SK-N-SH (cell line): ENCODE results near the gene CSTPP1.
A peak's percentile ranks its signal among the peaks of the same experiment; 100 is the strongest.

ENCODE experiments used
- FOSL2 ChIP-seq: IDR thresholded peaks from 2 replicates; pipeline ENCODE4 v1.4.0; 2012; ENCODE audit warnings: low read depth, mild to moderate bottlenecking, moderate library complexity, borderline replicate concordance
- POLR2AphosphoS5 ChIP-seq: IDR thresholded peaks from 2 replicates; pipeline ENCODE4 v1.6.1; 2012; ENCODE audit warnings: low read depth, low read length
- RAD21 ChIP-seq: IDR thresholded peaks from 2 replicates; pipeline ENCODE4 v1.6.1; 2012; ENCODE audit warnings: mild to moderate bottlenecking, low read length
- TF ChIP-seq, protein P1 (sequence below): IDR thresholded peaks from 2 replicates; pipeline ENCODE4 v1.4.0; 2012; ENCODE audit warnings: low read depth, borderline replicate concordance
- TF ChIP-seq, protein P2 (sequence below): IDR thresholded peaks from 2 replicates; pipeline ENCODE4 v1.4.0; 2012; ENCODE audit warnings: low read depth
- TF ChIP-seq, protein P3 (sequence below): fragments of 200-600 bp; sonication (generic); IDR thresholded peaks from 2 replicates; pipeline ENCODE4 v1.6.1; 2017; ENCODE audit warnings: antibody characterized with exemption, mild to moderate bottlenecking, moderate library complexity
- TF ChIP-seq, protein P4 (sequence below): IDR thresholded peaks from 2 replicates; pipeline ENCODE4 v1.4.0; 2012; ENCODE audit warnings: low read depth, borderline replicate concordance
- TF ChIP-seq, protein P5 (sequence below): IDR thresholded peaks from 2 replicates; pipeline ENCODE4 v1.6.1; 2012; ENCODE audit warnings: mild to moderate bottlenecking, low read depth, low read length, moderate library complexity

DNA sequence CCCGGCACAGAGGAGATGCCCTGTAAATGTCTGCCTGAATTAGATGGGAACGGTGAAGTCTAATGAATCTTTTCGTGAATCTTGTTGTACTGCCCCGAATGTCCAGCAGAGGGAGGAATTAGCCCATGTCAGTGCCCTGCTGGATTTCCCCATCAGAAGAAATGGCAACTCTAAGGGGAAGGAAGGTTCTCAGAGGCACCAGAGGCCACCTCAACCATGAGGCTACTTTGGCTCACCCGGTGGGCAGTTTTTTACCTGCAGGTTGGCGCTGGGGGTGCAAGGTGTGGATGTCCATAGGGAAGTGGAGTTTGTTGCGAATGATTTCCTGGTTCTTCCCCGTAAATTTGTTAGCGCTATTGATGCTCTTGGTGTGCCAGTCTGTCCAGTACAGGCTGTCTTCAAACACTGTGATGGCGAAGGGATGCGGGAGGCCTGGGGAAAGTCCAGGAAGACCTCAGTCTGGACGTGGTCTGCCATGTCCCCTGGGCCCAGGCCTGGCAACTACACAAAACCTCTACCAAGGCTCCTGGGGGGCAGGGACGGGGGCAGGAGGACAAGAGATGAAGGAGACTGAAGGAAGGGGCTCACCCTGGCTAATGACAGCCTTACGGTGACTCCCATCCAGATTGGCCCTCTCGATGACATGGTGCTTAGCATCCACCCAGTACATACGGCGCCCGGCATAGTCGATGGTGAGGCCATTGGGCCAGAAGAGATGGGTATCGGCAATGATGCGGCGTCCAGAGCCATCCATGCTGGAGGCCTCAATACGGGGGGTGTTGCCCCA is 46.7 kb upstream of the CSTPP1 start:
- TF ChIP-seq, protein P1, sequence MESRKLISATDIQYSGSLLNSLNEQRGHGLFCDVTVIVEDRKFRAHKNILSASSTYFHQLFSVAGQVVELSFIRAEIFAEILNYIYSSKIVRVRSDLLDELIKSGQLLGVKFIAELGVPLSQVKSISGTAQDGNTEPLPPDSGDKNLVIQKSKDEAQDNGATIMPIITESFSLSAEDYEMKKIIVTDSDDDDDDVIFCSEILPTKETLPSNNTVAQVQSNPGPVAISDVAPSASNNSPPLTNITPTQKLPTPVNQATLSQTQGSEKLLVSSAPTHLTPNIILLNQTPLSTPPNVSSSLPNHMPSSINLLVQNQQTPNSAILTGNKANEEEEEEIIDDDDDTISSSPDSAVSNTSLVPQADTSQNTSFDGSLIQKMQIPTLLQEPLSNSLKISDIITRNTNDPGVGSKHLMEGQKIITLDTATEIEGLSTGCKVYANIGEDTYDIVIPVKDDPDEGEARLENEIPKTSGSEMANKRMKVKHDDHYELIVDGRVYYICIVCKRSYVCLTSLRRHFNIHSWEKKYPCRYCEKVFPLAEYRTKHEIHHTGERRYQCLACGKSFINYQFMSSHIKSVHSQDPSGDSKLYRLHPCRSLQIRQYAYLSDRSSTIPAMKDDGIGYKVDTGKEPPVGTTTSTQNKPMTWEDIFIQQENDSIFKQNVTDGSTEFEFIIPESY = no peak
- TF ChIP-seq, protein P2, sequence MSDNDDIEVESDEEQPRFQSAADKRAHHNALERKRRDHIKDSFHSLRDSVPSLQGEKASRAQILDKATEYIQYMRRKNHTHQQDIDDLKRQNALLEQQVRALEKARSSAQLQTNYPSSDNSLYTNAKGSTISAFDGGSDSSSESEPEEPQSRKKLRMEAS = no peak
- TF ChIP-seq, protein P3, sequence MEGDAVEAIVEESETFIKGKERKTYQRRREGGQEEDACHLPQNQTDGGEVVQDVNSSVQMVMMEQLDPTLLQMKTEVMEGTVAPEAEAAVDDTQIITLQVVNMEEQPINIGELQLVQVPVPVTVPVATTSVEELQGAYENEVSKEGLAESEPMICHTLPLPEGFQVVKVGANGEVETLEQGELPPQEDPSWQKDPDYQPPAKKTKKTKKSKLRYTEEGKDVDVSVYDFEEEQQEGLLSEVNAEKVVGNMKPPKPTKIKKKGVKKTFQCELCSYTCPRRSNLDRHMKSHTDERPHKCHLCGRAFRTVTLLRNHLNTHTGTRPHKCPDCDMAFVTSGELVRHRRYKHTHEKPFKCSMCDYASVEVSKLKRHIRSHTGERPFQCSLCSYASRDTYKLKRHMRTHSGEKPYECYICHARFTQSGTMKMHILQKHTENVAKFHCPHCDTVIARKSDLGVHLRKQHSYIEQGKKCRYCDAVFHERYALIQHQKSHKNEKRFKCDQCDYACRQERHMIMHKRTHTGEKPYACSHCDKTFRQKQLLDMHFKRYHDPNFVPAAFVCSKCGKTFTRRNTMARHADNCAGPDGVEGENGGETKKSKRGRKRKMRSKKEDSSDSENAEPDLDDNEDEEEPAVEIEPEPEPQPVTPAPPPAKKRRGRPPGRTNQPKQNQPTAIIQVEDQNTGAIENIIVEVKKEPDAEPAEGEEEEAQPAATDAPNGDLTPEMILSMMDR = peak; percentile 86
- TF ChIP-seq RAD21 (peak; percentile 99), FOSL2 (no peak), POLR2AphosphoS5 (no peak)
- TF ChIP-seq, protein P4, sequence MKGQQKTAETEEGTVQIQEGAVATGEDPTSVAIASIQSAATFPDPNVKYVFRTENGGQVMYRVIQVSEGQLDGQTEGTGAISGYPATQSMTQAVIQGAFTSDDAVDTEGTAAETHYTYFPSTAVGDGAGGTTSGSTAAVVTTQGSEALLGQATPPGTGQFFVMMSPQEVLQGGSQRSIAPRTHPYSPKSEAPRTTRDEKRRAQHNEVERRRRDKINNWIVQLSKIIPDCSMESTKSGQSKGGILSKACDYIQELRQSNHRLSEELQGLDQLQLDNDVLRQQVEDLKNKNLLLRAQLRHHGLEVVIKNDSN = no peak
- TF ChIP-seq, protein P5, sequence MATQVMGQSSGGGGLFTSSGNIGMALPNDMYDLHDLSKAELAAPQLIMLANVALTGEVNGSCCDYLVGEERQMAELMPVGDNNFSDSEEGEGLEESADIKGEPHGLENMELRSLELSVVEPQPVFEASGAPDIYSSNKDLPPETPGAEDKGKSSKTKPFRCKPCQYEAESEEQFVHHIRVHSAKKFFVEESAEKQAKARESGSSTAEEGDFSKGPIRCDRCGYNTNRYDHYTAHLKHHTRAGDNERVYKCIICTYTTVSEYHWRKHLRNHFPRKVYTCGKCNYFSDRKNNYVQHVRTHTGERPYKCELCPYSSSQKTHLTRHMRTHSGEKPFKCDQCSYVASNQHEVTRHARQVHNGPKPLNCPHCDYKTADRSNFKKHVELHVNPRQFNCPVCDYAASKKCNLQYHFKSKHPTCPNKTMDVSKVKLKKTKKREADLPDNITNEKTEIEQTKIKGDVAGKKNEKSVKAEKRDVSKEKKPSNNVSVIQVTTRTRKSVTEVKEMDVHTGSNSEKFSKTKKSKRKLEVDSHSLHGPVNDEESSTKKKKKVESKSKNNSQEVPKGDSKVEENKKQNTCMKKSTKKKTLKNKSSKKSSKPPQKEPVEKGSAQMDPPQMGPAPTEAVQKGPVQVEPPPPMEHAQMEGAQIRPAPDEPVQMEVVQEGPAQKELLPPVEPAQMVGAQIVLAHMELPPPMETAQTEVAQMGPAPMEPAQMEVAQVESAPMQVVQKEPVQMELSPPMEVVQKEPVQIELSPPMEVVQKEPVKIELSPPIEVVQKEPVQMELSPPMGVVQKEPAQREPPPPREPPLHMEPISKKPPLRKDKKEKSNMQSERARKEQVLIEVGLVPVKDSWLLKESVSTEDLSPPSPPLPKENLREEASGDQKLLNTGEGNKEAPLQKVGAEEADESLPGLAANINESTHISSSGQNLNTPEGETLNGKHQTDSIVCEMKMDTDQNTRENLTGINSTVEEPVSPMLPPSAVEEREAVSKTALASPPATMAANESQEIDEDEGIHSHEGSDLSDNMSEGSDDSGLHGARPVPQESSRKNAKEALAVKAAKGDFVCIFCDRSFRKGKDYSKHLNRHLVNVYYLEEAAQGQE = no peak
